ENCODE results near the gene CSTPP1.
"Not testable (repeated sequence)": the region's sequence is repeated elsewhere in the genome, so short reads cannot be mapped to it uniquely, and the experiment has no call there.

Gene CSTPP1

GRCh38 chr11:46961041-46961440, 24.5 kb downstream of the CSTPP1 start:
- no peak for DNase-seq

GRCh38 chr11:46961886-46962285, 25.3 kb downstream of the CSTPP1 start:
- not testable (repeated sequence) for DNase-seq

- DNase-seq, result no peak
Observed at GRCh38 chr11:46963844-46964243, 27.3 kb downstream of the CSTPP1 start.

- DNase-seq, result no peak
Observed at GRCh38 chr11:46966773-46967172, 30.2 kb downstream of the CSTPP1 start.

- no peak for DNase-seq
Observed at GRCh38 chr11:46967962-46968361, 31.4 kb downstream of the CSTPP1 start.

GRCh38 chr11:46969379-46969778, 32.8 kb downstream of the CSTPP1 start:
- no peak for DNase-seq

- no peak for DNase-seq
Observed at GRCh38 chr11:46970913-46971625, 34.5 kb downstream of the CSTPP1 start.

GRCh38 chr11:46972343-46972742, 35.8 kb downstream of the CSTPP1 start:
- DNase-seq, result no peak

GRCh38 chr11:46972821-46973220, 36.3 kb downstream of the CSTPP1 start:
- no peak for DNase-seq

GRCh38 chr11:46976182-46976854, 39.8 kb downstream of the CSTPP1 start:
- no peak for DNase-seq

GRCh38 chr11:46977038-46977813, 40.7 kb downstream of the CSTPP1 start:
- no peak for DNase-seq

GRCh38 chr11:46978005-46978491, 41.5 kb downstream of the CSTPP1 start:
- no peak for DNase-seq

- no peak for DNase-seq
Observed at GRCh38 chr11:46979358-46979757, 42.8 kb downstream of the CSTPP1 start.

GRCh38 chr11:46981436-46981835, 44.9 kb downstream of the CSTPP1 start:
- no peak for DNase-seq

- no peak for DNase-seq
Observed at GRCh38 chr11:46982797-46983452, 46.4 kb downstream of the CSTPP1 start.

- DNase-seq, result no peak
Observed at GRCh38 chr11:46983598-46983997, 47.0 kb downstream of the CSTPP1 start.

GRCh38 chr11:46984548-46984947, 48.0 kb downstream of the CSTPP1 start:
- DNase-seq, result no peak

- no peak for DNase-seq
Observed at GRCh38 chr11:46984987-46985386, 48.4 kb downstream of the CSTPP1 start.

GRCh38 chr11:46987183-46987582, 50.6 kb downstream of the CSTPP1 start:
- DNase-seq, result no peak

- DNase-seq, result not testable (repeated sequence)
Observed at GRCh38 chr11:46989810-46990487, 53.4 kb downstream of the CSTPP1 start.

GRCh38 chr11:46991391-46991790, 54.8 kb downstream of the CSTPP1 start:
- no peak for DNase-seq

- DNase-seq, result not testable (repeated sequence)
Observed at GRCh38 chr11:46992386-46992785, 55.8 kb downstream of the CSTPP1 start.
